HepG2 (cell line): ENCODE measurements around the gene TROAP. TPM values are rescaled to one million over a fixed set of nuclear protein-coding genes. Genes with fewer than 3 reads are reported as not detected.
A peak's percentile ranks its signal among the peaks of the same experiment; 100 is the strongest.

Experiments used
- BHLHE40 ChIP-seq: IDR thresholded peaks from 2 replicates; pipeline ENCODE4 v1.6.1; 2011; ENCODE audit warnings: low read length, improper control_type of control experiment
- HES4 ChIP-seq: sonication (generic); formaldehyde crosslinking; IDR thresholded peaks from 2 replicates; pipeline ENCODE4 v1.9.0; 2021; ENCODE audit warnings: mild to moderate bottlenecking, missing genetic modification reagents, borderline replicate concordance
- ONECUT2 ChIP-seq: sonication (generic); formaldehyde crosslinking; IDR thresholded peaks from 2 replicates; pipeline ENCODE4 v1.4.0; 2020; ENCODE audit warnings: missing genetic modification reagents
- RFX3 ChIP-seq: IDR thresholded peaks from 2 replicates; pipeline ENCODE4 v1.6.1; 2016; ENCODE audit warnings: missing biosample characterization, missing genetic modification reagents
- RFXANK ChIP-seq: IDR thresholded peaks from 2 replicates; pipeline ENCODE4 v1.6.1; 2016
- SNRNP70 ChIP-seq: fragments of 200-400 bp; formaldehyde crosslinking; IDR thresholded peaks from 2 replicates; pipeline ENCODE4 v1.6.1; 2017; ENCODE audit warnings: mild to moderate bottlenecking, low read depth, low read length, moderate library complexity
- TCF12 ChIP-seq, 2 experiments: fragments of 450-650 bp in 1 of 2; sonication (generic) in 1 of 2; formaldehyde crosslinking in 1 of 2; IDR thresholded peaks; 2 replicates each; pipeline versions ENCODE4 v1.6.1 to v1.8.0; 2017 to 2022; ENCODE audit warnings: antibody characterized with exemption in 1 of 2, mild to moderate bottlenecking in 1 of 2, missing genetic modification reagents in 1 of 2, moderate library complexity in 1 of 2
- WIZ ChIP-seq: sonication (generic); formaldehyde crosslinking; IDR thresholded peaks from 2 replicates; pipeline ENCODE4 v1.5.1; 2020; ENCODE audit warnings: mild to moderate bottlenecking, missing genetic modification reagents
- ZFX ChIP-seq: sonication (generic); formaldehyde crosslinking; IDR thresholded peaks from 2 replicates; pipeline ENCODE4 v1.4.0; 2020; ENCODE audit warnings: mild to moderate bottlenecking, low read depth, missing genetic modification reagents, moderate library complexity
- ZNF12 ChIP-seq: sonication (generic); formaldehyde crosslinking; IDR thresholded peaks from 2 replicates; pipeline ENCODE4 v1.5.0; 2020; ENCODE audit warnings: missing genetic modification reagents
- ZNF253 ChIP-seq: sonication (generic); formaldehyde crosslinking; IDR thresholded peaks from 2 replicates; pipeline ENCODE4 v1.8.0; 2022; ENCODE audit warnings: mild to moderate bottlenecking, missing genetic modification reagents, borderline replicate concordance
- ZNF543 ChIP-seq: sonication (generic); formaldehyde crosslinking; IDR thresholded peaks from 2 replicates; pipeline ENCODE4 v1.4.0; 2020; ENCODE audit warnings: mild to moderate bottlenecking, missing genetic modification reagents
- ZNF564 ChIP-seq: sonication (generic); formaldehyde crosslinking; IDR thresholded peaks from 2 replicates; pipeline ENCODE4 v1.8.1; 2023; ENCODE audit warnings: mild to moderate bottlenecking, missing genetic modification reagents
- ZNF782 ChIP-seq: sonication (generic); formaldehyde crosslinking; IDR thresholded peaks from 2 replicates; pipeline ENCODE4 v1.4.0; 2020; ENCODE audit warnings: missing genetic modification reagents, mild to moderate bottlenecking, borderline replicate concordance
- polyA plus RNA-seq, 8 experiments: library from polyadenylated mRNA; depleted of rRNA in 3 of 8; stranded (reverse) in 7 of 8; unstranded in 1 of 8; fragments of >200 nt; fragmentation: Illumina TruSeq in 4 of 8; extraction: Trizol in 4 of 8; gene quantifications; 2 replicates each; pipeline versions ENCODE4 v1.2.1 to v1.2.3, GENCODE V29; 2011 to 2016; ENCODE audit warnings: low read depth in 4 of 8, missing spikeins in 1 of 8, mixed read lengths in 1 of 8; ENCODE audit not compliant: insufficient read depth in 1 of 8
- total RNA-seq, 5 experiments: library from RNA; depleted of rRNA; stranded (reverse); fragments of >200 nt; fragmentation: Illumina TruSeq; extraction: Trizol; gene quantifications; 2 replicates each; pipeline ENCODE4 v1.2.3, GENCODE V29; 2016; ENCODE audit warnings: low read depth in 1 of 5
- TF ChIP-seq, protein P1 (sequence below): sonication (generic); formaldehyde crosslinking; IDR thresholded peaks from 2 replicates; pipeline ENCODE4 v1.5.0; 2020; ENCODE audit warnings: mild to moderate bottlenecking, missing genetic modification reagents
- TF ChIP-seq, protein P2 (sequence below): sonication (generic); formaldehyde crosslinking; IDR thresholded peaks from 2 replicates; pipeline ENCODE4 v1.8.1; 2022; ENCODE audit warnings: low read depth, mild to moderate bottlenecking, missing genetic modification reagents
- TF ChIP-seq, protein P3 (sequence below): sonication (generic); formaldehyde crosslinking; IDR thresholded peaks from 2 replicates; pipeline ENCODE4 v1.4.0; 2020; ENCODE audit warnings: missing genetic modification reagents, borderline replicate concordance

TROAP gene
- total and polyA plus RNA-seq, 2 of the 13 experiments (the other 11 are each of a cell fraction or from before 2014, with no cell fraction given), result 22.5 to 30.9 TPM

DNA sequence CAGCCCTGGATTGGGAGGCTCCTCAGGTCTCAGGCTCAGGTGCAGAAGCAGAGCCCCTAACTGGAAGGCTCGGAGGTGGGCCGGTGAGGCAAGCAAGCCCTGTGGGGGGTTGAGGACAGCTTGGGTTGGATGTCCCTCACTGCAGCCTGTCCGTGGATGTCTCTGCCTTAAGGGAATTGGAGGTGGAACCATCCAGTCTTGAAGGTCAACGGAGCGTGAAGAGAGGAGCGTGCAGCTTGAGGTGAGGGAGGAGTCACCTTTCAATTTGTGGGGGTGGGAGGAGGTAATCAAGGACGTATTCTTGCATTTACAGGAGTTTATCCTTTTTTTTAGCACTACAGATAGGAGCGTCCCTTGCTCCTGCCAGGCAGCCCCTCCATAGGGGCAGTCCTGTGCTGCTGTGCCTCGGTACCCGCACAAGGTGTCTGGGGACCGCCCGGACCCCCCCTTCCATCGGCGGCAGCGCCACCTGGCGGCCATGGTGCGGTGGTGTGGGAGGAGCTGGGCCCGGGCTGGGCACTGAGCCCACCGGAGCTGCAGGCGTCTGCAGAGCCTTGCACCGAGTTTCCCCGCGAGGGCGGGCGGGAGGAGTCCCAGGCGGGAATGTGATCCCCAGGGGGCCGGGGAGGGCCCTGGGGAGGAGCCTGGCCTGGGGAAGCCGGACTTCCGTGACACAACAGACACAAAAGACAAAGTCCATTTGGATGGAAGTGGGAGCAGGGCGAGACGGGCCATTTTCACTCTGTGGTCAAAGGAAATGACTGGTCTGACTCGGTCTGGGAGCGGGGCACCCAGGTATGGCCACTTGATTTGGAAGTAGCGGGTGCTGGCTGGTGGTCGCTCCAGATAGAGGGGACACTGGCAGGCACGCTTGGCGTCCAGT lies 24.5 kb downstream of the TROAP start (continued):
- TF ChIP-seq, protein P1, sequence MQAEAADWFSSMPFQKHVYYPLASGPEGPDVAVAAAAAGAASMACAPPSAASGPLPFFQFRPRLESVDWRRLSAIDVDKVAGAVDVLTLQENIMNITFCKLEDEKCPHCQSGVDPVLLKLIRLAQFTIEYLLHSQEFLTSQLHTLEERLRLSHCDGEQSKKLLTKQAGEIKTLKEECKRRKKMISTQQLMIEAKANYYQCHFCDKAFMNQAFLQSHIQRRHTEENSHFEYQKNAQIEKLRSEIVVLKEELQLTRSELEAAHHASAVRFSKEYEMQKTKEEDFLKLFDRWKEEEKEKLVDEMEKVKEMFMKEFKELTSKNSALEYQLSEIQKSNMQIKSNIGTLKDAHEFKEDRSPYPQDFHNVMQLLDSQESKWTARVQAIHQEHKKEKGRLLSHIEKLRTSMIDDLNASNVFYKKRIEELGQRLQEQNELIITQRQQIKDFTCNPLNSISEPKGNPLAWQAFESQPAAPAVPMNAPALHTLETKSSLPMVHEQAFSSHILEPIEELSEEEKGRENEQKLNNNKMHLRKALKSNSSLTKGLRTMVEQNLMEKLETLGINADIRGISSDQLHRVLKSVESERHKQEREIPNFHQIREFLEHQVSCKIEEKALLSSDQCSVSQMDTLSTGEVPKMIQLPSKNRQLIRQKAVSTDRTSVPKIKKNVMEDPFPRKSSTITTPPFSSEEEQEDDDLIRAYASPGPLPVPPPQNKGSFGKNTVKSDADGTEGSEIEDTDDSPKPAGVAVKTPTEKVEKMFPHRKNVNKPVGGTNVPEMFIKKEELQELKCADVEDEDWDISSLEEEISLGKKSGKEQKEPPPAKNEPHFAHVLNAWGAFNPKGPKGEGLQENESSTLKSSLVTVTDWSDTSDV (CRISPR knock-in tag), result no peak
- TF ChIP-seq RFX3, result no peak
- TF ChIP-seq RFXANK (CRISPR knock-in tag), result peak; percentile 75; the same call in 1 of the 2 replicates
- no peak; the same call in 1 of the 2 replicates for TF ChIP-seq ZNF564 (CRISPR knock-in tag)
- TF ChIP-seq ZNF543, result 0 out of 2 replicates have a peak, but pooled peaks have one; percentile 82
- TF ChIP-seq, protein P2, sequence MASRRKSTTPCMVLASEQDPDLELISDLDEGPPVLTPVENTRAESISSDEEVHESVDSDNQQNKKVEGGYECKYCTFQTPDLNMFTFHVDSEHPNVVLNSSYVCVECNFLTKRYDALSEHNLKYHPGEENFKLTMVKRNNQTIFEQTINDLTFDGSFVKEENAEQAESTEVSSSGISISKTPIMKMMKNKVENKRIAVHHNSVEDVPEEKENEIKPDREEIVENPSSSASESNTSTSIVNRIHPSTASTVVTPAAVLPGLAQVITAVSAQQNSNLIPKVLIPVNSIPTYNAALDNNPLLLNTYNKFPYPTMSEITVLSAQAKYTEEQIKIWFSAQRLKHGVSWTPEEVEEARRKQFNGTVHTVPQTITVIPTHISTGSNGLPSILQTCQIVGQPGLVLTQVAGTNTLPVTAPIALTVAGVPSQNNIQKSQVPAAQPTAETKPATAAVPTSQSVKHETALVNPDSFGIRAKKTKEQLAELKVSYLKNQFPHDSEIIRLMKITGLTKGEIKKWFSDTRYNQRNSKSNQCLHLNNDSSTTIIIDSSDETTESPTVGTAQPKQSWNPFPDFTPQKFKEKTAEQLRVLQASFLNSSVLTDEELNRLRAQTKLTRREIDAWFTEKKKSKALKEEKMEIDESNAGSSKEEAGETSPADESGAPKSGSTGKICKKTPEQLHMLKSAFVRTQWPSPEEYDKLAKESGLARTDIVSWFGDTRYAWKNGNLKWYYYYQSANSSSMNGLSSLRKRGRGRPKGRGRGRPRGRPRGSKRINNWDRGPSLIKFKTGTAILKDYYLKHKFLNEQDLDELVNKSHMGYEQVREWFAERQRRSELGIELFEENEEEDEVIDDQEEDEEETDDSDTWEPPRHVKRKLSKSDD, result peak; percentile 91
- no peak for TF ChIP-seq HES4 (CRISPR knock-in tag)
- peak; percentile 63; the same call in 1 of the 2 replicates for TF ChIP-seq ZNF12 (CRISPR knock-in tag)
- TF ChIP-seq ZNF782 (CRISPR knock-in tag), result no peak; the same call in 1 of the 2 replicates
- TF ChIP-seq SNRNP70, result no peak
- TF ChIP-seq, protein P3, sequence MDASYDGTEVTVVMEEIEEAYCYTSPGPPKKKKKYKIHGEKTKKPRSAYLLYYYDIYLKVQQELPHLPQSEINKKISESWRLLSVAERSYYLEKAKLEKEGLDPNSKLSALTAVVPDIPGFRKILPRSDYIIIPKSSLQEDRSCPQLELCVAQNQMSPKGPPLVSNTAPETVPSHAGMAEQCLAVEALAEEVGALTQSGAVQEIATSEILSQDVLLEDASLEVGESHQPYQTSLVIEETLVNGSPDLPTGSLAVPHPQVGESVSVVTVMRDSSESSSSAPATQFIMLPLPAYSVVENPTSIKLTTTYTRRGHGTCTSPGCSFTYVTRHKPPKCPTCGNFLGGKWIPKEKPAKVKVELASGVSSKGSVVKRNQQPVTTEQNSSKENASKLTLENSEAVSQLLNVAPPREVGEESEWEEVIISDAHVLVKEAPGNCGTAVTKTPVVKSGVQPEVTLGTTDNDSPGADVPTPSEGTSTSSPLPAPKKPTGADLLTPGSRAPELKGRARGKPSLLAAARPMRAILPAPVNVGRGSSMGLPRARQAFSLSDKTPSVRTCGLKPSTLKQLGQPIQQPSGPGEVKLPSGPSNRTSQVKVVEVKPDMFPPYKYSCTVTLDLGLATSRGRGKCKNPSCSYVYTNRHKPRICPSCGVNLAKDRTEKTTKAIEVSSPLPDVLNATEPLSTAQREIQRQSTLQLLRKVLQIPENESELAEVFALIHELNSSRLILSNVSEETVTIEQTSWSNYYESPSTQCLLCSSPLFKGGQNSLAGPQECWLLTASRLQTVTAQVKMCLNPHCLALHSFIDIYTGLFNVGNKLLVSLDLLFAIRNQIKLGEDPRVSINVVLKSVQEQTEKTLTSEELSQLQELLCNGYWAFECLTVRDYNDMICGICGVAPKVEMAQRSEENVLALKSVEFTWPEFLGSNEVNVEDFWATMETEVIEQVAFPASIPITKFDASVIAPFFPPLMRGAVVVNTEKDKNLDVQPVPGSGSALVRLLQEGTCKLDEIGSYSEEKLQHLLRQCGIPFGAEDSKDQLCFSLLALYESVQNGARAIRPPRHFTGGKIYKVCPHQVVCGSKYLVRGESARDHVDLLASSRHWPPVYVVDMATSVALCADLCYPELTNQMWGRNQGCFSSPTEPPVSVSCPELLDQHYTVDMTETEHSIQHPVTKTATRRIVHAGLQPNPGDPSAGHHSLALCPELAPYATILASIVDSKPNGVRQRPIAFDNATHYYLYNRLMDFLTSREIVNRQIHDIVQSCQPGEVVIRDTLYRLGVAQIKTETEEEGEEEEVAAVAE, result peak; percentile 86
- TF ChIP-seq ZNF253 (CRISPR knock-in tag), result no peak
- no peak for TF ChIP-seq BHLHE40
- peak; percentile 83 for TF ChIP-seq ZFX (CRISPR knock-in tag)
- peak; percentile 62 for TF ChIP-seq ONECUT2 (CRISPR knock-in tag)
- no peak for TF ChIP-seq TCF12 (IDR thresholded peaks at IDR 0.05)
- no peak for TF ChIP-seq TCF12 (CRISPR knock-in tag; IDR thresholded peaks at IDR 0.05)
- no peak for TF ChIP-seq WIZ (CRISPR knock-in tag)
